ENCODE data around the gene CELF2.

- TF ChIP-seq CTCF (IDR thresholded peaks at IDR 0.05; ENCODE audit: low read depth, low read length, poor library complexity, severe bottlenecking): no peak
- TF ChIP-seq EZH2phosphoT487 (IDR thresholded peaks at IDR 0.05; ENCODE audit: borderline replicate concordance, low read length): no peak
Observed at GRCh38 chr10:11246752-11247467, 229.2 kb downstream of the CELF2 start.

Measured in DOHH2 (cell line).